Right lobe of liver (tissue), 6 donors: ENCODE results near the gene OSBPL10. TPM values are rescaled to one million over a fixed set of nuclear protein-coding genes. Genes with fewer than 3 reads are reported as not detected.
"Not testable (repeated sequence)": the region's sequence is repeated elsewhere in the genome, so short reads cannot be mapped to it uniquely, and the experiment has no call there.

Experiments
- ATAC-seq, 4 donors: fragments of 200-7000 bp; cut with Tn5 transposase; one replicate each; pipeline ENCODE4 v1.9.1; 2020; ENCODE audit warnings: mild to moderate bottlenecking in 4 of 4, moderate library complexity in 4 of 4
- DNase-seq, 3 donors: peaks; one replicate each; pipeline ENCODE4 v3.0.0-alpha.2; 2020
- H3K27ac ChIP-seq, 3 donors: fragments of 200-600 bp; one replicate each; pipeline ENCODE4 v1.8.0; 2022
- H3K27me3 ChIP-seq, 2 donors: fragments of 200-600 bp; one replicate each; pipeline ENCODE4 v1.8.0; 2022
- H3K36me3 ChIP-seq, 4 donors: fragments of 200-600 bp; sonication (generic) in 1 of 4; one replicate each; pipeline versions ENCODE4 v1.5.1 to v1.8.0; 2017 to 2022; ENCODE audit warnings: control low read depth in 1 of 4
- H3K4me1 ChIP-seq, 4 donors: fragments of 200-600 bp; sonication (generic) in 1 of 4; one replicate each; pipeline versions ENCODE4 v1.5.1 to v1.8.0; 2017 to 2022; ENCODE audit warnings: control low read depth in 1 of 4
- H3K4me3 ChIP-seq, 3 donors: fragments of 200-600 bp; one replicate each; pipeline ENCODE4 v1.8.0; 2022
- H3K9me3 ChIP-seq, 4 donors: fragments of 200-600 bp; sonication (generic) in 1 of 4; one replicate each; pipeline versions ENCODE4 v1.5.1 to v1.8.0; 2017 to 2022; ENCODE audit warnings: control low read depth in 1 of 4
- POLR2A ChIP-seq: fragments of 450-650 bp; IDR thresholded peaks from one replicate; pipeline ENCODE4 v1.6.1; 2017; ENCODE audit warnings: antibody characterized with exemption, mild to moderate bottlenecking
- WGBS: methylation state at CpG from one replicate; pipeline ENCODE4 v1.1.6; 2018; ENCODE audit warnings: low coverage, low lambda C conversion rate; ENCODE audit not compliant: insufficient coverage; ENCODE audit errors: missing lambda C conversion rate; 5-methylcytosine and 5-hydroxymethylcytosine counted together
- intact Hi-C, 2 donors: fragments of 100-400 bp; cut with DNase I; formaldehyde crosslinking; loops; one replicate each; pipeline versions ENCODE4 v1.11.2 to v1.14.1; 2022
- total RNA-seq, 6 experiments: library from RNA; depleted of rRNA in 2 of 6; stranded (reverse); fragments of >200 nt in 2 of 6; fragmentation: NEBNext Ultra II Directional in 3 of 6; extraction: Animal tissue kit (Norgen Biotek cat#: 25700) in 3 of 6; gene quantifications; one replicate each; pipeline versions ENCODE4 v1.1.0 to v1.2.4, GENCODE V29; 2016 to 2023
- TF ChIP-seq, protein P1 (sequence below), 4 donors: fragments of 200-600 bp in 3 of 4; fragments of 450-650 bp in 1 of 4; IDR thresholded peaks; one replicate each; pipeline versions ENCODE4 v1.5.1 to v1.8.0; 2016 to 2022; ENCODE audit warnings: antibody characterized with exemption in 4 of 4, mild to moderate bottlenecking in 2 of 4
- donor health status: DM: no; HTN: yes; CAD: no.
- donor health status: DM: no; HTN: no; CAD: no.
- donor health status: DM: no; HTN: no; CAD: no.
- donor health status: DM: no; HTN: yes; CAD: no.
- donor health status: DM: no; HTN: yes; CAD: no.

OSBPL10 gene
- total RNA-seq, 6 experiments from 2014 or later: 2.2 to 13.0 (median 3.7) TPM

DNA sequence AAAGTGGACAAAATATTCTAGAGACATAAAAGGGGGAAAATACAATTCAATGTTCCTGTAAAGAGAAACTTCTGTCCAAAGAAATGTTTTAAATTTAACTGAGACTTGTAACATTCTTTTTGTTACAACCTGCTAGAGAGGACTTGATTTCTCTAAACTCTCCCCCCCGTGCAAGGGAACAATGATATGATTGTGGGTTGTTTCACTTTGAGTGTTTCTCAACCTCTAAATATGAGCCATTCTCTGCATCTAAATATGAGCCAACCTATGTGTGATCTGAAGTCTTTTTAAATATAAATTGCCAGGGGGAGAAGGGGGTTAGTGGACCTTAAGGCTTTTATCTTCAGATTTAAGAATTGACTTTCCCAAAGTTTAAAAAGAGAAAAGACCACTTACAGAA lies 15.1 kb upstream of the OSBPL10 start:
- no peak overlapping the region for H3K4me3 ChIP-seq
- ATAC-seq (no peak), DNase-seq (no peak)
- TF ChIP-seq, protein P1, sequence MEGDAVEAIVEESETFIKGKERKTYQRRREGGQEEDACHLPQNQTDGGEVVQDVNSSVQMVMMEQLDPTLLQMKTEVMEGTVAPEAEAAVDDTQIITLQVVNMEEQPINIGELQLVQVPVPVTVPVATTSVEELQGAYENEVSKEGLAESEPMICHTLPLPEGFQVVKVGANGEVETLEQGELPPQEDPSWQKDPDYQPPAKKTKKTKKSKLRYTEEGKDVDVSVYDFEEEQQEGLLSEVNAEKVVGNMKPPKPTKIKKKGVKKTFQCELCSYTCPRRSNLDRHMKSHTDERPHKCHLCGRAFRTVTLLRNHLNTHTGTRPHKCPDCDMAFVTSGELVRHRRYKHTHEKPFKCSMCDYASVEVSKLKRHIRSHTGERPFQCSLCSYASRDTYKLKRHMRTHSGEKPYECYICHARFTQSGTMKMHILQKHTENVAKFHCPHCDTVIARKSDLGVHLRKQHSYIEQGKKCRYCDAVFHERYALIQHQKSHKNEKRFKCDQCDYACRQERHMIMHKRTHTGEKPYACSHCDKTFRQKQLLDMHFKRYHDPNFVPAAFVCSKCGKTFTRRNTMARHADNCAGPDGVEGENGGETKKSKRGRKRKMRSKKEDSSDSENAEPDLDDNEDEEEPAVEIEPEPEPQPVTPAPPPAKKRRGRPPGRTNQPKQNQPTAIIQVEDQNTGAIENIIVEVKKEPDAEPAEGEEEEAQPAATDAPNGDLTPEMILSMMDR (IDR thresholded peaks at IDR 0.05): no peak
- no peak for TF ChIP-seq POLR2A
- H3K9me3 ChIP-seq: no peaks in the 10 kb centered on the region
- 50% methylated on average over 1 of the region's 1 CpG for WGBS
- no peak overlapping the region for H3K27ac ChIP-seq
- intact Hi-C loops: no loop called here
- no peaks in the 10 kb centered on the region for H3K36me3 ChIP-seq
- H3K4me1 ChIP-seq: no peaks in the 10 kb centered on the region
- H3K27me3 ChIP-seq: no peaks in the 10 kb centered on the region

DNA sequence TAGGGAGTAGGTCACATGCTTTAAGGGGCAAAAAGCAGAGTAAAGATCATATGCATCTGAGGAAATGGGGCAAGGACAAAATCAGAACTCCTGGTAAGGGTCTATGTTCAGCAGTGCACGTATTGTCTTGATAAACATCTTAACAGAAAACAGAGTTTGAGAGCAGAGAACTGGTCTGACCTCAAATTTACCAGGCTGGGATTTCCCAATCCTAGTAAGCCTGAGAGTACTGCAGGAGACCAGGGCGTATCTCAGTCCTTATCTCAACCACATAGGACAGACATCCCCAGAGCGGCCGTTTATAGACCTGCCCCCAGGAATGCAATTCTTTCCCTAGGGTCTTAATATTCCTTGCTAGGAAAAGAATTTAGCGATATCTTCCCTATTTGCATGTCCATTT lies 14.0 kb upstream of the OSBPL10 start:
- H3K36me3 ChIP-seq, intact Hi-C loops, H3K4me1 ChIP-seq, DNase-seq, H3K27ac ChIP-seq, H3K27me3 ChIP-seq, H3K4me3 ChIP-seq, ATAC-seq, H3K9me3 ChIP-seq: not testable (repeated sequence)
- 74% methylated on average over 4 of the region's 5 CpGs for WGBS

DNA sequence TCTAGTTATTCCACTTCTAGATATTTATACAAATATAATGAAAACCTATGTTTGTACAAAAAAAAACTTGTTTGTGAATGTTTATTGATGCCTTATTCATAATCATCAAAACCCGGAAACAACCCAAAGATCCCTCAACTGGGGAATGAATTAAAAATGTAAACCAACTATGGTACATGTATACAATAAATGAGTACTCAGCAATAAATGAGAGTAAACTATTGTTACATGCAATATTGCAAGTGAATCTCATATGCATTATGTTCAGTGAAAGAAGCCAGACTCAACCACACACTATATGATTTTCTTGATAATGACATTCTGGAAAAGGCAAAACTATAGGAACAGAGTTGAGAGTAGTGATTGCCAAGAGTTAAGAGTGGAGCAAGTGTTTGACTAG lies 12.8 kb upstream of the OSBPL10 start:
- no peak overlapping the region for H3K27ac ChIP-seq
- no peak for ATAC-seq
- H3K9me3 ChIP-seq: no peaks in the 10 kb centered on the region
- no peaks in the 10 kb centered on the region for H3K27me3 ChIP-seq
- 67% methylated on average over 1 of the region's 1 CpG for WGBS
- no peak overlapping the region for H3K4me3 ChIP-seq
- no peak for DNase-seq
- no peaks in the 10 kb centered on the region for H3K4me1 ChIP-seq
- intact Hi-C loops: no loop called here
- TF ChIP-seq, protein P1 (IDR thresholded peaks at IDR 0.05): no peak
- no peak for TF ChIP-seq POLR2A
- H3K36me3 ChIP-seq: no peaks in the 10 kb centered on the region

DNA sequence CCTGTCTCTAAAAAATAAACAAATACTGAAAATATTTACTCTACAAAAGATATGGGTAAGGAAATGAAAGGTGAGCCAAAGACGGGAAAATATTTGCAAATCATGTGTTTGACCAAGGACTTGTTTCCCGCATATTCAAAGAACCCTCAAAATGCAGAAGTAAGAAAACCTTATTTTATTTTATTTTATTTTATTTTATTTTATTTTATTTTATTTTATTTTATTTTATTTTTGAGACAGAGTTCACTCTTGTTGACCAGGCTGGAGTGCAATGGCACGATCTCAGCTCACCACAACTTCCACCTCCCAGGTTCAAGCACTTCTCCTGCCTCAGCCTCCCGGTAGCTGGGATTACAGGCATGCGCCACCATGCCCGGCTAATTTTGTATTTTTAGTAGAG lies 11.9 kb upstream of the OSBPL10 start:
- H3K27ac ChIP-seq, DNase-seq, H3K27me3 ChIP-seq, ATAC-seq, H3K4me1 ChIP-seq, H3K9me3 ChIP-seq, intact Hi-C loops, H3K4me3 ChIP-seq, H3K36me3 ChIP-seq: not testable (repeated sequence)
- WGBS: 78% methylated on average over 6 of the region's 6 CpGs

DNA sequence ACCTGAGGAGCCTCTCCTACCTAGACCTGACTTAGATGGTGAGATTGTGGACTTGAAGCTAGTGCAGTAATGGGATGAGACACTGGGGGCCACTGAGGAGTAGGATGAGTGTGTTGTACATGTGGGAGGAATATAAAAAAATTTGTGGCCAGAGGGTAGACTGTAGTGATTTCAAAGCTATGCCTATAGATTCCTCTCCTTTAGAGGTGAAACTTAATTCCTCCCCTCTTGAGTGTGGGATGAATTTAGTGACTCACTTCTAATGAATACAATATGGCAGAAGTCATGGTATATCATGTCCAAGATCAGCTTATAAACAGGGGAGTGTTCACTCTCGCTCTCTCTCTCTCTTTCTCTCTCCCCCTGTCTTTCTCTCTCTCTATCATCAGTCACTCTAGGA lies 7.2 kb upstream of the OSBPL10 start:
- no peaks in the 10 kb centered on the region for H3K27me3 ChIP-seq
- no peak overlapping the region for H3K4me3 ChIP-seq
- no peak for TF ChIP-seq POLR2A
- TF ChIP-seq, protein P1 (IDR thresholded peaks at IDR 0.05): no peak
- H3K36me3 ChIP-seq: no peaks in the 10 kb centered on the region
- 71% methylated on average over 1 of the region's 1 CpG for WGBS
- H3K9me3 ChIP-seq: no peaks in the 10 kb centered on the region
- DNase-seq (no peak), ATAC-seq (no peak)
- intact Hi-C loops: no loop called here
- H3K27ac ChIP-seq: no peak overlapping the region
- no peaks in the 10 kb centered on the region for H3K4me1 ChIP-seq

DNA sequence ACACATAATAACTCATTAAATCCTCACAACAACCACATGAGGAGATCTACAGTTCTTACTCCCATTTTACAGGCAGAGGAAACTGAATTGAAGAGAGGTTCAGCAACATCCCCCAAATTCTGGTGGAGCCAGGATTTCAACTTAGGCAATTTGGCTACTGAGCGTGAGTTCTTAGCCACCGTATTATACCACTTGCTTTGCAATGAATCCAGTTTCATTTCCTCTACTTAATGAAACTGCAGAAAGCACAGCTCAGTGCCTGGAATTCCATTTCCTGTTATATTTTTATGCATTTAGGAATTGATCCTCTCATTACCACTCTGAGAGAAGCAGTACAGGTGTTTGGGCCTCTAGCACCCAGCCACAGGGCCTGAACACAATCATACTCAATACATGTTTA lies 4.8 kb upstream of the OSBPL10 start:
- 81% methylated on average over 2 of the region's 2 CpGs for WGBS
- ATAC-seq: no peak
- intact Hi-C loops: no loop called here

More for the DNA sequence above, 4.8 kb upstream of the OSBPL10 start:
- DNase-seq: no peak
- H3K4me1 ChIP-seq: peaks cover 0 to 6% (median 0%) of the 10 kb centered on the region in 4 donors
- H3K27me3 ChIP-seq: peaks cover 0 to 4% of the 10 kb centered on the region in 2 donors
- no peak overlapping the region for H3K4me3 ChIP-seq
- no peaks in the 10 kb centered on the region for H3K36me3 ChIP-seq
- no peak overlapping the region for H3K27ac ChIP-seq
- no peaks in the 10 kb centered on the region for H3K9me3 ChIP-seq
- no peak for TF ChIP-seq POLR2A
- TF ChIP-seq, protein P1 (IDR thresholded peaks at IDR 0.05): no peak
